H9 (cell line): ENCODE measurements around the gene KRTAP10-8. TPM values are rescaled to one million over a fixed set of nuclear protein-coding genes. Genes with fewer than 3 reads are reported as not detected.

ENCODE experiments used
- DNase-seq: peaks from one replicate; pipeline ENCODE4 v3.0.0-alpha.2; 2017
- H2AFZ ChIP-seq: one replicate; pipeline ENCODE4 v1.6.1; 2013; ENCODE audit warnings: mild to moderate bottlenecking, low read length, control low read depth, moderate library complexity
- H2AK5ac ChIP-seq: 2 replicates; pipeline ENCODE4 v1.6.1; 2013; ENCODE audit warnings: low read length, control low read depth, mixed read lengths; ENCODE audit not compliant: insufficient read length
- H2BK120ac ChIP-seq: one replicate; pipeline ENCODE4 v1.6.1; 2013; ENCODE audit warnings: low read depth, mild to moderate bottlenecking, low read length, control low read depth, inconsistent platforms; ENCODE audit not compliant: poor library complexity, severe bottlenecking
- H2BK12ac ChIP-seq: 2 replicates; pipeline ENCODE4 v1.6.1; 2013; ENCODE audit warnings: low read length, control low read depth, mixed read lengths, low read depth; ENCODE audit not compliant: insufficient read length
- H2BK15ac ChIP-seq: 2 replicates; pipeline ENCODE4 v1.6.1; 2013; ENCODE audit warnings: low read depth, low read length, control low read depth
- H2BK20ac ChIP-seq: one replicate; pipeline ENCODE4 v1.6.1; 2013; ENCODE audit warnings: low read depth, mild to moderate bottlenecking, low read length, control low read depth, inconsistent platforms; ENCODE audit not compliant: poor library complexity, severe bottlenecking
- H2BK5ac ChIP-seq: 2 replicates; pipeline ENCODE4 v1.6.1; 2013; ENCODE audit warnings: low read length, control low read depth, mixed read lengths; ENCODE audit not compliant: insufficient read length
- H3K14ac ChIP-seq: 2 replicates; pipeline ENCODE4 v1.6.1; 2013; ENCODE audit warnings: low read length, control low read depth; ENCODE audit not compliant: insufficient read depth
- H3K18ac ChIP-seq: 2 replicates; pipeline ENCODE4 v1.6.1; 2013; ENCODE audit warnings: low read depth, mild to moderate bottlenecking, mixed read lengths, low read length, control low read depth; ENCODE audit not compliant: insufficient read length
- H3K23ac ChIP-seq: 2 replicates; pipeline ENCODE4 v1.6.1; 2013; ENCODE audit warnings: low read length, control low read depth, mixed read lengths, low read depth; ENCODE audit not compliant: insufficient read length
- H3K23me2 ChIP-seq: 2 replicates; pipeline ENCODE4 v1.6.1; 2013; ENCODE audit warnings: low read depth, mild to moderate bottlenecking, mixed read lengths, low read length, control low read depth; ENCODE audit not compliant: insufficient read length, poor library complexity, severe bottlenecking
- H3K27ac ChIP-seq: 2 replicates; pipeline ENCODE4 v1.5.1; 2013; ENCODE audit warnings: low read length, control low read depth, mixed read lengths, low read depth; ENCODE audit not compliant: insufficient read length
- H3K27me3 ChIP-seq: 2 replicates; pipeline ENCODE4 v1.6.1; 2013; ENCODE audit warnings: low read length, control low read depth, inconsistent platforms; ENCODE audit not compliant: insufficient read depth
- H3K4ac ChIP-seq: 2 replicates; pipeline ENCODE4 v1.6.1; 2013; ENCODE audit warnings: low read depth, mild to moderate bottlenecking, control low read depth, inconsistent platforms, low read length, moderate library complexity
- H3K4me1 ChIP-seq: 2 replicates; pipeline ENCODE4 v1.6.1; 2013; ENCODE audit warnings: low read length, control low read depth, inconsistent platforms; ENCODE audit not compliant: insufficient read depth
- H3K4me2 ChIP-seq: 2 replicates; pipeline ENCODE4 v1.6.1; 2013; ENCODE audit warnings: low read length, control low read depth, mixed read lengths; ENCODE audit not compliant: insufficient read length, insufficient read depth
- H3K56ac ChIP-seq: 2 replicates; pipeline ENCODE4 v1.6.1; 2013; ENCODE audit warnings: low read depth, mild to moderate bottlenecking, mixed read lengths, low read length, control low read depth; ENCODE audit not compliant: insufficient read length
- H3K79me1 ChIP-seq: 2 replicates; pipeline ENCODE4 v1.6.1; 2013; ENCODE audit warnings: low read depth, mild to moderate bottlenecking, moderate library complexity, low read length, control low read depth, inconsistent platforms; ENCODE audit not compliant: insufficient read depth, poor library complexity, severe bottlenecking
- H3K79me2 ChIP-seq: 2 replicates; pipeline ENCODE4 v1.6.1; 2013; ENCODE audit warnings: low read length, control low read depth, inconsistent platforms; ENCODE audit not compliant: insufficient read depth
- H3K9ac ChIP-seq: 2 replicates; pipeline ENCODE4 v1.6.1; 2013; ENCODE audit warnings: low read length, control low read depth, mixed read lengths; ENCODE audit not compliant: insufficient read length; ENCODE audit errors: extremely low read depth
- H3K9me3 ChIP-seq: one replicate; pipeline ENCODE4 v1.6.1; 2013; ENCODE audit warnings: low read depth, low read length, inconsistent platforms; ENCODE audit not compliant: control insufficient read depth
- H3T11ph ChIP-seq: one replicate; pipeline ENCODE4 v1.6.1; 2013; ENCODE audit warnings: mild to moderate bottlenecking, low read length, control low read depth, inconsistent platforms
- H4K20me1 ChIP-seq: one replicate; pipeline ENCODE4 v1.6.1; 2013; ENCODE audit not compliant: control insufficient read depth, insufficient read length, insufficient read depth
- H4K5ac ChIP-seq: 2 replicates; pipeline ENCODE4 v1.6.1; 2013; ENCODE audit warnings: low read depth, mild to moderate bottlenecking, mixed read lengths, low read length, control low read depth; ENCODE audit not compliant: insufficient read length
- H4K8ac ChIP-seq: replicated peaks from 2 replicates; pipeline ENCODE4 v1.6.1; 2013; ENCODE audit warnings: low read length, control low read depth, mixed read lengths, low read depth; ENCODE audit not compliant: insufficient read length
- H4K91ac ChIP-seq: 2 replicates; pipeline ENCODE4 v1.6.1; 2013; ENCODE audit warnings: low read depth, mild to moderate bottlenecking, moderate library complexity, mixed read lengths, low read length, control low read depth; ENCODE audit not compliant: insufficient read length
- H3K27ac Mint-ChIP-seq, 3 experiments: 2 replicates in 2 of 3; 3 replicates in 1 of 3; pipeline ENCODE4 v1.8.0; 2020 to 2021; ENCODE audit warnings: mixed read lengths in 3 of 3, mild to moderate bottlenecking in 1 of 3, moderate library complexity in 1 of 3
- H3K27me3 Mint-ChIP-seq: 2 replicates; pipeline ENCODE4 v1.8.0; 2021; ENCODE audit warnings: low read depth, mild to moderate bottlenecking, moderate library complexity, mixed read lengths
- H3K36me3 Mint-ChIP-seq, 3 experiments: 2 replicates in 2 of 3; 3 replicates in 1 of 3; pipeline ENCODE4 v1.8.0; 2020 to 2021; ENCODE audit warnings: low read depth in 3 of 3, mixed read lengths in 3 of 3; ENCODE audit not compliant: insufficient read depth in 1 of 3
- H3K4me1 Mint-ChIP-seq, 2 experiments: 2 replicates each; pipeline ENCODE4 v1.8.0; 2020; ENCODE audit warnings: mixed read lengths in 2 of 2
- H3K4me3 Mint-ChIP-seq, 2 experiments: 2 replicates in 1 of 2; 3 replicates in 1 of 2; pipeline ENCODE4 v1.8.0; 2020 to 2021; ENCODE audit warnings: mild to moderate bottlenecking in 2 of 2, mixed read lengths in 2 of 2, moderate library complexity in 1 of 2
- H3K9me3 Mint-ChIP-seq, 2 experiments: 2 replicates in 1 of 2; 3 replicates in 1 of 2; pipeline ENCODE4 v1.8.0; 2020; ENCODE audit warnings: mild to moderate bottlenecking in 2 of 2, mixed read lengths in 2 of 2, moderate library complexity in 1 of 2
- CTCF ChIP-seq: fragments of 200-600 bp; sonication (generic); conservative IDR thresholded peaks from 3 replicates; pipeline ENCODE4 v1.8.0; 2021; ENCODE audit warnings: antibody characterized with exemption, mild to moderate bottlenecking
- WGBS: extraction: QIAGEN DNeasy Blood & Tissue Kit; methylation state at CpG from one replicate; pipeline ENCODE4 v1.1.7; 2013; ENCODE audit warnings: missing lambda C conversion rate, low lambda C conversion rate, mixed read lengths; ENCODE audit not compliant: insufficient read length; ENCODE audit errors: extremely low coverage; 5-methylcytosine and 5-hydroxymethylcytosine counted together
- total RNA-seq: library from RNA; stranded (reverse); gene quantifications from 2 replicates; pipeline ENCODE4 v1.2.1, GENCODE V29; 2021

Gene KRTAP10-8
- total RNA-seq, 1 experiment from 2014 or later, result not detected

DNA sequence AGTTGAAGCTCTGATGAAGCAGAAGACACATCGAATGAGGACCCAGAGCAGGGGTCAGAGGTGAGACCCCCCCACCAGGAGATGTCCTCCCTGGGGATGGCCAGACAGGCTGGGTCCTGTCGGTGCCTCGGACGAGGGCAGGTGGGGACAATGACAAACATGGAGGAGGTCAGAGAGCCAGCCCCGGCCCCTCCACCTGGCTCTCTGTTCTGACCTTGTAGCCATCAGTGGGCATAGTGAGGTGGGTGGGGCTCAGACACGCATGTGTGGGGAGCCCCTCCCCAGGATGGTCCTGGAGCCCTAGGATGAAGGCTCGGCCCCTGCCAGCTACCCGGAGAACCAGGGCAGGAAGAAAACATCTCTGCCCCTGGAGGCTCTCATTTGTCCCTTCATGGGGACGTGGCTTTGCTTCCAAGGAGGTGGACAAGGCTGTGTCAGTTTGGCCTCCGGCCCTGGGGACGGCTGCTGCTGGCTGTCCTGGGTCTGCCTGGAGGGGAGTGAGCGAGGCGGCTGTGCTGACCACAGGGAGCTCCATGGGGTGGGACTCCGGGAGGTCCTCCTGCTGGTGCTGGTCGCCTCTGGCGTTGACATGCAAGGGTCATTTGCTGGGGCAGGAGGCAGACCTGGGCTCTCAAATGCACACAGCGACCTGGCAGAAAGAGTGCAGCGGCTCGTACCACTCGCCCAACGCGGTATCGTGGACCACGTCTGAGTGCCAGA lies 22.1 kb upstream of the KRTAP10-8 start:
- Histone ChIP-seq H3K4ac (no peak overlapping the region), H2BK120ac (no peak overlapping the region), H3K79me1 (no peaks in the 10 kb centered on the region), H3K4me2 (no peak overlapping the region), H3K4me1 (no peaks in the 10 kb centered on the region; the same call in 1 of the 2 replicates), H4K20me1 (no peaks in the 10 kb centered on the region), H3K14ac (peak overlapping the region; percentile 33; the same call in 1 of the 2 replicates), H2BK5ac (no peak overlapping the region), H2AK5ac (no peak overlapping the region), H3K79me2 (no peaks in the 10 kb centered on the region), H3K56ac (no peak overlapping the region), H3K9ac (no peak overlapping the region), H4K5ac (no peak overlapping the region), H3K9me3 (no peaks in the 10 kb centered on the region), H4K8ac (no peak overlapping the region), H3K27me3 (no peaks in the 10 kb centered on the region), H2BK15ac (no peak overlapping the region), H2BK12ac (no peak overlapping the region), H2AFZ (no peak overlapping the region), H3K18ac (no peak overlapping the region), H3K23ac (no peak overlapping the region), H2BK20ac (no peak overlapping the region), H4K91ac (no peak overlapping the region), H3T11ph (no peak overlapping the region), H3K27ac (no peak overlapping the region), H3K23me2 (no peaks in the 10 kb centered on the region)
- peaks cover 27 to 31% of the 10 kb centered on the region in 2 experiments for H3K4me1 Mint-ChIP-seq
- no peak overlapping the region for H3K4me3 Mint-ChIP-seq
- peaks cover 7% of the 10 kb centered on the region; the same call in 1 of the 2 replicates for H3K27me3 Mint-ChIP-seq
- H3K9me3 Mint-ChIP-seq, result peaks cover 0 to 3% of the 10 kb centered on the region in 2 experiments; a peak in 2 of 5 replicates
- no peak for TF ChIP-seq CTCF
- no CpG with 5 or more reads among the region's 24 CpGs for WGBS
- no peak for DNase-seq
- H3K36me3 Mint-ChIP-seq, result no peaks in the 10 kb centered on the region
- no peak overlapping the region; a peak in 1 of 7 replicates for H3K27ac Mint-ChIP-seq
